NB4 (cell line): ENCODE data around the gene MARVELD2.

Experiments used
- POLR2A ChIP-seq: IDR thresholded peaks from 2 replicates; pipeline ENCODE4 v1.6.1; 2011; ENCODE audit warnings: mild to moderate bottlenecking; ENCODE audit not compliant: insufficient read length; ENCODE audit errors: extremely low read depth
- TF ChIP-seq, protein P1 (sequence below): IDR thresholded peaks from one replicate; pipeline ENCODE4 v1.5.1; 2012; ENCODE audit warnings: low read depth, low read length
- TF ChIP-seq, protein P2 (sequence below): IDR thresholded peaks from 2 replicates; pipeline ENCODE4 v1.6.1; 2011; ENCODE audit warnings: low read depth, low read length

DNA sequence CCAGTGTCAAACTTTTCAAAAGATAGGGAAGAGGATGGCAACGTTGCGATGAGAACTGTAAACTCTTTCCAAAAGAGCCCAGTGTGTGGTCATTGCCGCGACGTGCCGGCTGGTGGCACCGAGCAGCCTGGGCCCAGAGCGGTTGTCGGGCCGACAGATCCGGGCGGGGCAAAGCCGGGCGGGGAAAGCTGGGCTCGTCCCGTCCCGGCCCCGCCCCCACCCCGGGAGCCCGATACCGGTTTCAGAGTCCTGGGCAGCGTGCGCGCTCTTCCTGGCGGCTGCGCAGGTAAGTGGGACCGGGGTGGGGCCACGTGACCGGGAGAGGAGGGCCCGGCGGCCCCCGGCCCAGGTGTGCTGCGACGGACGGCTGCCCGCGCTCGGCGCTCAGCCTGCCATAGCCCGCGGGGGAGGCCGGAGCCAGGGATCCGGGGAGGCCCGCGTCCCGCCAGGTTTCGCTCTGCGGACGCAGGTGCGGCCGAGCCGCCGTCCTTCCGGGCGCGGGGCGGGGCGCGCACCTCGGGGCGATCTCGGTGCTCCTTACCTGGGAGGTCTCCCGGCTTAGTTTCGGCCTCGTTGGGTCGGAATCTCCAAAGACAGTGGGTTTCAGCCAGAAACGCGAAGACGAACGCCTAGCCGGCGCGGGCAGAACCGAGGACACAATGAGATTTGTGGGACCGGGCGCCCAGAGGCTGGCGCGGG is at the start of gene MARVELD2:
- no peak for TF ChIP-seq POLR2A
- TF ChIP-seq, protein P1, sequence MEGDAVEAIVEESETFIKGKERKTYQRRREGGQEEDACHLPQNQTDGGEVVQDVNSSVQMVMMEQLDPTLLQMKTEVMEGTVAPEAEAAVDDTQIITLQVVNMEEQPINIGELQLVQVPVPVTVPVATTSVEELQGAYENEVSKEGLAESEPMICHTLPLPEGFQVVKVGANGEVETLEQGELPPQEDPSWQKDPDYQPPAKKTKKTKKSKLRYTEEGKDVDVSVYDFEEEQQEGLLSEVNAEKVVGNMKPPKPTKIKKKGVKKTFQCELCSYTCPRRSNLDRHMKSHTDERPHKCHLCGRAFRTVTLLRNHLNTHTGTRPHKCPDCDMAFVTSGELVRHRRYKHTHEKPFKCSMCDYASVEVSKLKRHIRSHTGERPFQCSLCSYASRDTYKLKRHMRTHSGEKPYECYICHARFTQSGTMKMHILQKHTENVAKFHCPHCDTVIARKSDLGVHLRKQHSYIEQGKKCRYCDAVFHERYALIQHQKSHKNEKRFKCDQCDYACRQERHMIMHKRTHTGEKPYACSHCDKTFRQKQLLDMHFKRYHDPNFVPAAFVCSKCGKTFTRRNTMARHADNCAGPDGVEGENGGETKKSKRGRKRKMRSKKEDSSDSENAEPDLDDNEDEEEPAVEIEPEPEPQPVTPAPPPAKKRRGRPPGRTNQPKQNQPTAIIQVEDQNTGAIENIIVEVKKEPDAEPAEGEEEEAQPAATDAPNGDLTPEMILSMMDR = no peak
- TF ChIP-seq, protein P2, sequence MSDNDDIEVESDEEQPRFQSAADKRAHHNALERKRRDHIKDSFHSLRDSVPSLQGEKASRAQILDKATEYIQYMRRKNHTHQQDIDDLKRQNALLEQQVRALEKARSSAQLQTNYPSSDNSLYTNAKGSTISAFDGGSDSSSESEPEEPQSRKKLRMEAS = no peak
